ENCODE measurements around the gene SLFN12L. TPM values are rescaled to one million over a fixed set of nuclear protein-coding genes. Genes with fewer than 3 reads are reported as not detected.

Gene SLFN12L
- total RNA-seq, 1 donor from 2014 or later, result 0.18 TPM

DNA sequence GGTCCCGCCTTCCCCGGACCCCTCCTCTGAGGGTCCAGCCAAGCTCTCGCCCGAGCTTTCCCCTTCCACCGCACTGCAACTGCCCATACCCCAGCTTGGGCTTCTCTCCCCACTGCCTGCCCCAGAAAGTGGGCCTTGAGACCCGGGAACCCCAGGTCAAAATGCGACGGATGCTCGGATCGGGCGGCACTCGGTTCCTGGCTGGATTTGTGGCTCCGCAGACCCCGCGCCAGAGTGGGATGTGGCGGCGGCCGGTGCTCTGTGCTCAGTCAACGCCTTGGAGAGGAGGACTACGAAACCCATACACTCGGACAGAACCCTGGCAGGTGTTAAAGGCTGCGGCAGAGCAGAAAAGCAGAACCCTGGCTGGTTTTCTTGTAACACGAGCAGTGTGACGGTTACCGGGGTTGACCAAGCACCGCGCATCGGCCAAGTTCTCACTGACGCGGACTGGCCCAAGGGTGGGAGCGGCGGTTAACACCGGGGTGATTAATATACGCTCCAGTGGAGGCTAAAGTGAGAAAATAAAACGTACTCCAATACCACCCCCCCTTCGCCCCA is 88.0 kb downstream of the SLFN12L start:
- Mint-ChIP-seq H3K36me3 (no peaks in the 10 kb centered on the region), H3K27ac (no peak overlapping the region), H3K4me3 (peak overlapping the region; percentile 74), H3K4me1 (peaks cover 11% of the 10 kb centered on the region), H3K27me3 (ENCODE audit: low read depth) (peaks cover 48% of the 10 kb centered on the region), H3K9me3 (no peaks in the 10 kb centered on the region)
- TF ChIP-seq, protein P1, sequence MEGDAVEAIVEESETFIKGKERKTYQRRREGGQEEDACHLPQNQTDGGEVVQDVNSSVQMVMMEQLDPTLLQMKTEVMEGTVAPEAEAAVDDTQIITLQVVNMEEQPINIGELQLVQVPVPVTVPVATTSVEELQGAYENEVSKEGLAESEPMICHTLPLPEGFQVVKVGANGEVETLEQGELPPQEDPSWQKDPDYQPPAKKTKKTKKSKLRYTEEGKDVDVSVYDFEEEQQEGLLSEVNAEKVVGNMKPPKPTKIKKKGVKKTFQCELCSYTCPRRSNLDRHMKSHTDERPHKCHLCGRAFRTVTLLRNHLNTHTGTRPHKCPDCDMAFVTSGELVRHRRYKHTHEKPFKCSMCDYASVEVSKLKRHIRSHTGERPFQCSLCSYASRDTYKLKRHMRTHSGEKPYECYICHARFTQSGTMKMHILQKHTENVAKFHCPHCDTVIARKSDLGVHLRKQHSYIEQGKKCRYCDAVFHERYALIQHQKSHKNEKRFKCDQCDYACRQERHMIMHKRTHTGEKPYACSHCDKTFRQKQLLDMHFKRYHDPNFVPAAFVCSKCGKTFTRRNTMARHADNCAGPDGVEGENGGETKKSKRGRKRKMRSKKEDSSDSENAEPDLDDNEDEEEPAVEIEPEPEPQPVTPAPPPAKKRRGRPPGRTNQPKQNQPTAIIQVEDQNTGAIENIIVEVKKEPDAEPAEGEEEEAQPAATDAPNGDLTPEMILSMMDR (IDR thresholded peaks at IDR 0.05; ENCODE audit: unreplicated experiment), result no peak
- DNase-seq (ENCODE audit: low spot score in 2 of 2, unreplicated experiment in 2 of 2), result no peak

DNA sequence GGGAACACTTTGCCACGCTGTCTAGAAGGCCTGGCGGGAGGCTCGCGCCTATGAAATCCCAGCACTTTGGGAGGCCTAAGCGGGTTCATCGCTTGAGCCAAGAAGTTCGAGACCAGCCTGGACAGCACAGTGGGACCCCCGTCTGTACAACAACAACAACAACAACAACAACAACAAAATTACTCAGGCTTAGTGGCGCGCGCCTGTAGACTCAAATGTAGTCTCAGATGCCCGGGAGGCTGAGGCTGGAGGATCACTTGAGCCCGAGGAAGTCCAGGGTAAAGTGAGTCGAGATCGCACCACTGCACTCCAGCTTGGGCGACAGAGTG is 88.6 kb downstream of the SLFN12L start:
- Mint-ChIP-seq H3K9me3 (no peaks in the 10 kb centered on the region), H3K4me1 (peaks cover 11% of the 10 kb centered on the region), H3K36me3 (no peaks in the 10 kb centered on the region), H3K27me3 (ENCODE audit: low read depth) (peaks cover 42% of the 10 kb centered on the region), H3K27ac (peak overlapping the region; percentile 65), H3K4me3 (peak overlapping the region; percentile 74)
- no peak for DNase-seq (ENCODE audit: low spot score in 2 of 2, unreplicated experiment in 2 of 2)
- TF ChIP-seq, protein P1 (IDR thresholded peaks at IDR 0.05; ENCODE audit: unreplicated experiment), result no peak

DNA sequence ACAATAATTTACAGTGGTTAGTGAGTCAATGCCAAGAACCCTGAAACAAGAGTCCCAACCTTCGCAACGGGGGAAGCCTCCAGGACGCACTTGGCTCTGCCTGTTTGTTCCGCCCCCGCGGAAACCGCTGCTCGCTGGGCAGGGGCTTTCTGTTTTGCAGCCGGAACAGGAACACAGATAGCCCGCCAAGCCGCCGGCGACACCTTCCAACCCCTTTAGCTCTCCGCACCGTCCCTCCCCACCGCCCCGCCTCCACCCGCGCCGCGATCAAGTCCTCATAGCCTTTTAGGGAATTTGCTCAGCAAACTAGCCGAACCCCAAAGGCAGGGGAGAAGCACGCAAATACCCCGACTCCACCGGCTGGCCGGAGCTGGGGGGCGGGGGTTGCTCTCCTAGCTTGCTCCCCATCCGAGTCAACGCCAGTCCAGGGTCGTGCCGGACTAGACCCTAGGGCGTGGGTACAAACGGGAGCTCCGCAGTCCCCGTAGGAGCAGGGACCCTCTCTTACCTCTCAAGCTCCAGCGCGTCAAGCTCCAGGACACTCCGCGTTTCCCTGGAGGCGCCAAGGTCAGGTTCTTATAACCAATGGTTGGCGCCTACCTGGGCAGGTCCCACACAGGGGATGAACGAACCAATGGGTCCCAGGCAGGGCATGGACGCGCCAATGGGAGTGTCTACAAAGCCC is 89.1 kb downstream of the SLFN12L start, which contains the start of gene SLFN13:
TSS of gene SLFN13 (minus strand) at position 553 of the 685 bp plus-strand sequence. CDS start 3,086 bp downstream, outside the sequence.
- Mint-ChIP-seq H3K4me1 (peaks cover 11% of the 10 kb centered on the region), H3K36me3 (no peaks in the 10 kb centered on the region), H3K9me3 (no peaks in the 10 kb centered on the region), H3K4me3 (peak within 1 kb of the TSS; percentile 74), H3K27me3 (ENCODE audit: low read depth) (peaks cover 39% of the 10 kb centered on the region), H3K27ac (peak within 1 kb of the TSS; percentile 65)
- TF ChIP-seq, protein P1 (IDR thresholded peaks at IDR 0.05; ENCODE audit: unreplicated experiment), result no peak
- DNase-seq (ENCODE audit: low spot score in 2 of 2, unreplicated experiment in 2 of 2), result peak in 1 of 2 experiments; percentile 62

DNA sequence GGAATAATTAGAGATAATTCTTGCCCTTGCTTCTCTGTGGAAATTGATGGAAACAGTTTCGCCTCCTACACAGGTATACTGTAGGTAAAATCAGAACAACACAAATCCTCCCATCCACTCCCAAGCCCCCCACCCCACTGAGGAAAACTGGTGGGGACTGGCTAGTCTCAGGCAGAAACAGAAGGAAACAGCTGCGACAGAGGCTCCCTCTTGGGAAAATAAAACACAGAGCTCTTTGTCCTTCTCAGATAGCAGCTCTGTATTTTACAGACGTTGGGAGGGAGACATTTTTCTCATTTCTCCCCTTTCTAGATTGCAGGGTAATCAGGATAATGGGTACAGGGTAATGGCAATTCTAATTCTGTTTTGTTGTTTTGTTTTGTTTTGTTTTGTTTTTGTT is 90.0 kb downstream of the SLFN12L start:
- peaks cover 31% of the 10 kb centered on the region for H3K27me3 Mint-ChIP-seq (ENCODE audit: low read depth)

DNA sequence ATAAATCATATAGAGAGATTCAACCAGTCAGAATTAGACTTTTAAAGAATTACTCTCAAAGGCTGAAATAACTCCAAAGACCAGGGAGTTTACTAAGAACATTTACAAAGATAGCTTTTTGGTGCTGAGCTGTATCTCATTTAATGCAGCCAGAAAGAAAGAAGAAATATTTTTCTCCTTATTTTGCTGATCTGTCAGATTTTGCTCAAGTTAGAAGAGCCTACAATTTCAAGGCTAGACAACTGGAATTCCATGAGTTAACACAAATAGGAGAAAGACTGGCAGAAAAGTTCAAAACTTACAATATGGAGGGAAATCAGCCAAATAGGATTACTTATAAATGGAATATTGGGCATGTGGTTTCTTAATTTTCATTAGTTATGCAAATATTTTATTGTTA is 99.0 kb downstream of the SLFN12L start:
- no peaks in the 10 kb centered on the region for H3K36me3 Mint-ChIP-seq
- peaks cover 24% of the 10 kb centered on the region for H3K4me1 Mint-ChIP-seq
- TF ChIP-seq, protein P1 (IDR thresholded peaks at IDR 0.05; ENCODE audit: unreplicated experiment), result no peak
- H3K27me3 Mint-ChIP-seq (ENCODE audit: low read depth), result no peaks in the 10 kb centered on the region
- no peak overlapping the region for H3K27ac Mint-ChIP-seq
- H3K4me3 Mint-ChIP-seq, result no peak overlapping the region
- H3K9me3 Mint-ChIP-seq, result no peaks in the 10 kb centered on the region
- DNase-seq (ENCODE audit: low spot score in 2 of 2, unreplicated experiment in 2 of 2), result no peak

More for the DNA sequence above, 90.0 kb downstream of the SLFN12L start:
- Mint-ChIP-seq H3K27ac (no peak overlapping the region), H3K36me3 (no peaks in the 10 kb centered on the region), H3K4me3 (peak overlapping the region; percentile 74), H3K4me1 (peaks cover 11% of the 10 kb centered on the region), H3K9me3 (no peaks in the 10 kb centered on the region)
- TF ChIP-seq, protein P1 (IDR thresholded peaks at IDR 0.05; ENCODE audit: unreplicated experiment), result no peak
- DNase-seq (ENCODE audit: low spot score in 2 of 2, unreplicated experiment in 2 of 2), result no peak
